Smooth muscle cell (in vitro differentiated cells): Measurements from ENCODE around the gene ALOX12B. TPM values are rescaled to one million over a fixed set of nuclear protein-coding genes. Genes with fewer than 3 reads are reported as not detected.

Source experiments
- DNase-seq: peaks from one replicate; lab custom pipeline; 2025; ENCODE audit not compliant: unreplicated experiment; lab: John Stamatoyannopoulos, UW
- H2AFZ ChIP-seq: fragments of 200-600 bp; sonication (generic); 2 replicates; pipeline ENCODE4 v1.6.0; 2016; ENCODE audit warnings: antibody characterized with exemption, low read depth, mild to moderate bottlenecking
- H3F3A ChIP-seq: fragments of 200-600 bp; sonication (generic); 2 replicates; pipeline ENCODE4 v1.6.0; 2017; ENCODE audit warnings: antibody characterized with exemption, low read depth
- H3K27ac ChIP-seq: fragments of 200-600 bp; sonication (generic); 2 replicates; pipeline ENCODE4 v1.5.1; 2016; ENCODE audit warnings: low read depth, mild to moderate bottlenecking
- H3K27me3 ChIP-seq: fragments of 200-600 bp; sonication (generic); 2 replicates; pipeline ENCODE4 v1.6.1; 2016; ENCODE audit warnings: low read depth, mild to moderate bottlenecking
- H3K36me3 ChIP-seq: fragments of 200-600 bp; sonication (generic); 2 replicates; pipeline ENCODE4 v1.5.1; 2016; ENCODE audit warnings: low read depth
- H3K4me1 ChIP-seq: fragments of 200-600 bp; sonication (generic); 2 replicates; pipeline ENCODE4 v1.5.1; 2016; ENCODE audit warnings: low read depth
- H3K4me2 ChIP-seq: fragments of 200-600 bp; sonication (generic); 2 replicates; pipeline ENCODE4 v1.6.0; 2016; ENCODE audit warnings: mild to moderate bottlenecking
- H3K4me3 ChIP-seq: fragments of 200-600 bp; sonication (generic); 2 replicates; pipeline ENCODE4 v1.5.1; 2016; ENCODE audit warnings: mild to moderate bottlenecking
- H3K79me2 ChIP-seq: fragments of 200-600 bp; sonication (generic); 2 replicates; pipeline ENCODE4 v1.6.0; 2016; ENCODE audit warnings: low read depth, mild to moderate bottlenecking
- H3K9ac ChIP-seq: fragments of 200-600 bp; sonication (generic); 2 replicates; pipeline ENCODE4 v1.6.0; 2016; ENCODE audit warnings: low read depth
- H3K9me3 ChIP-seq: fragments of 200-600 bp; sonication (generic); replicated peaks from 2 replicates; pipeline ENCODE4 v1.5.1; 2016; ENCODE audit warnings: low read depth
- H4K20me1 ChIP-seq: fragments of 200-600 bp; sonication (generic); 2 replicates; pipeline ENCODE4 v1.6.0; 2016; ENCODE audit warnings: low read depth
- CTCF ChIP-seq: fragments of 200-600 bp; sonication (generic); IDR thresholded peaks from 2 replicates; pipeline ENCODE4 v1.5.1; 2017; ENCODE audit warnings: borderline replicate concordance, mild to moderate bottlenecking, antibody characterized with exemption; ENCODE audit not compliant: insufficient read depth, poor library complexity, severe bottlenecking
- WGBS: methylation state at CpG from one replicate; pipeline ENCODE4 v1.1.7; 2016; ENCODE audit warnings: low lambda C conversion rate; 5-methylcytosine and 5-hydroxymethylcytosine counted together
- polyA plus RNA-seq: library from polyadenylated mRNA; unstranded; fragments of >200 nt; fragmentation: Nextera tagmentation; extraction: Ambion mirVana; gene quantifications from 2 replicates; pipeline ENCODE4 v1.2.1, GENCODE V29; 2016
- total RNA-seq: library from RNA; depleted of rRNA; stranded (reverse); fragments of >200 nt; gene quantifications from 2 replicates; pipeline ENCODE4 v1.2.3, GENCODE V29; 2014

ALOX12B gene
- total and polyA plus RNA-seq, 2 experiments from 2014 or later = 3.0 to 4.9 TPM

- Histone ChIP-seq H3K27ac (no peak overlapping the region), H2AFZ (no peak overlapping the region), H3K9ac (no peak overlapping the region), H3K36me3 (no peaks in the 10 kb centered on the region), H3K4me2 (peak overlapping the region; percentile 46), H3K9me3 (no peaks in the 10 kb centered on the region), H3K4me1 (peaks cover 10% of the 10 kb centered on the region), H3K27me3 (peaks cover 97% of the 10 kb centered on the region), H3K79me2 (no peaks in the 10 kb centered on the region), H4K20me1 (no peaks in the 10 kb centered on the region), H3K4me3 (no peak overlapping the region), H3F3A (no peaks in the 10 kb centered on the region)
- TF ChIP-seq CTCF = peak; percentile 85
- DNase-seq = peak; percentile 20
- WGBS = 13% methylated on average over 28 of the region's 28 CpGs
Measured at GRCh38 chr17:8073627-8074484, 13.7 kb downstream of the ALOX12B start.

- no peaks in the 10 kb centered on the region for H3K9me3 ChIP-seq
- H3K4me2 ChIP-seq = peak overlapping the region; percentile 46
- no peak overlapping the region for H3K4me3 ChIP-seq
- H3F3A ChIP-seq = no peaks in the 10 kb centered on the region
- no peak overlapping the region for H3K27ac ChIP-seq
- no peak for TF ChIP-seq CTCF
- WGBS = 12% methylated on average over 38 of the region's 40 CpGs
- H2AFZ ChIP-seq = no peak overlapping the region
- H3K79me2 ChIP-seq = no peaks in the 10 kb centered on the region
- DNase-seq = no peak
- H3K4me1 ChIP-seq = peaks cover 10% of the 10 kb centered on the region
- no peaks in the 10 kb centered on the region for H4K20me1 ChIP-seq
- H3K27me3 ChIP-seq = peaks cover 98% of the 10 kb centered on the region
- no peaks in the 10 kb centered on the region for H3K36me3 ChIP-seq
- no peak overlapping the region for H3K9ac ChIP-seq
Measured at GRCh38 chr17:8072729-8073461, 14.6 kb downstream of the ALOX12B start.

GRCh38 chr17:8072341-8072728 lies 15.2 kb downstream of the ALOX12B start:
- Histone ChIP-seq H3K27me3 (peaks cover 97% of the 10 kb centered on the region), H3K4me1 (peaks cover 10% of the 10 kb centered on the region)
- 17% methylated on average over 28 of the region's 28 CpGs for WGBS

More at GRCh38 chr17:8072341-8072728, 15.2 kb downstream of the ALOX12B start:
- TF ChIP-seq CTCF = no peak
- H2AFZ ChIP-seq = no peak overlapping the region
- H3K9me3 ChIP-seq = no peaks in the 10 kb centered on the region
- H3K9ac ChIP-seq = no peak overlapping the region
- H3K27ac ChIP-seq = no peak overlapping the region
- no peak for DNase-seq
- no peaks in the 10 kb centered on the region for H4K20me1 ChIP-seq
- no peak overlapping the region for H3K4me3 ChIP-seq
- no peak overlapping the region for H3K4me2 ChIP-seq
- H3F3A ChIP-seq = no peaks in the 10 kb centered on the region
- H3K79me2 ChIP-seq = no peaks in the 10 kb centered on the region
- H3K36me3 ChIP-seq = no peaks in the 10 kb centered on the region
